22Rv1 (cell line): ENCODE measurements around the gene OTUD5.

ENCODE experiments used
- CTCF ChIP-seq: fragments of 450-650 bp; IDR thresholded peaks from 2 replicates; pipeline ENCODE4 v1.5.1; 2017; ENCODE audit warnings: mild to moderate bottlenecking
- ZFX ChIP-seq: fragments of 450-650 bp; IDR thresholded peaks from 2 replicates; pipeline ENCODE4 v1.6.1; 2017; ENCODE audit warnings: antibody characterized with exemption, borderline replicate concordance

GRCh38 chrX:48997865-48998264, 40.5 kb upstream of the OTUD5 start:
- TF ChIP-seq CTCF (no peak), ZFX (no peak)
